ENCODE data around the gene PRICKLE2. TPM values are rescaled to one million over a fixed set of nuclear protein-coding genes. Genes with fewer than 3 reads are reported as not detected.

PRICKLE2 gene
- total and polyA plus RNA-seq, 10 of the 15 experiments (the other 5 are each of a cell fraction or from before 2014, with no cell fraction given), result 0.11 to 2.6 (median 0.69) TPM

- Histone ChIP-seq H3K79me2 (ENCODE audit: control insufficient read depth, insufficient read depth, low read length) (no peaks in the 10 kb centered on the region), H3K27me3 (replicated peaks in 1 of 2; ENCODE audit: control insufficient read depth in 2 of 2, insufficient read depth in 2 of 2, low read length in 1 of 2) (no peaks in the 10 kb centered on the region), H2AFZ (ENCODE audit: control insufficient read depth, low read depth, low read length) (no peak overlapping the region), H3K9ac (ENCODE audit: control insufficient read depth, insufficient read depth, low read length) (no peak overlapping the region), H3K4me2 (ENCODE audit: control insufficient read depth, insufficient read depth) (no peak overlapping the region), H3K4me1 (ENCODE audit: control insufficient read depth, insufficient read depth, low read length) (no peaks in the 10 kb centered on the region), H4K20me1 (ENCODE audit: control insufficient read depth, insufficient read depth) (no peaks in the 10 kb centered on the region), H3K4me3 (no peak overlapping the region), H3K27ac (ENCODE audit: control insufficient read depth, insufficient read depth) (no peak overlapping the region), H3K36me3 (ENCODE audit: control insufficient read depth in 2 of 2, insufficient read depth in 2 of 2, low read length in 1 of 2) (no peaks in the 10 kb centered on the region), H3K9me3 (replicated peaks; ENCODE audit: control insufficient read depth, insufficient read depth, low read length) (no peaks in the 10 kb centered on the region)
- in situ Hi-C loops (cut with MboI), result no loop called here
- TF ChIP-seq, protein P1, sequence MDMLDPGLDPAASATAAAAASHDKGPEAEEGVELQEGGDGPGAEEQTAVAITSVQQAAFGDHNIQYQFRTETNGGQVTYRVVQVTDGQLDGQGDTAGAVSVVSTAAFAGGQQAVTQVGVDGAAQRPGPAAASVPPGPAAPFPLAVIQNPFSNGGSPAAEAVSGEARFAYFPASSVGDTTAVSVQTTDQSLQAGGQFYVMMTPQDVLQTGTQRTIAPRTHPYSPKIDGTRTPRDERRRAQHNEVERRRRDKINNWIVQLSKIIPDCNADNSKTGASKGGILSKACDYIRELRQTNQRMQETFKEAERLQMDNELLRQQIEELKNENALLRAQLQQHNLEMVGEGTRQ (IDR thresholded peaks at IDR 0.05; ENCODE audit: borderline replicate concordance, low read depth, low read length), result no peak
- no peak for TF ChIP-seq POLR2AphosphoS2 (IDR thresholded peaks at IDR 0.05; ENCODE audit: low read depth, low read length)
- no peak for TF ChIP-seq PAX8 (IDR thresholded peaks at IDR 0.05)
- no peak; a peak in 1 of 4 replicates for TF ChIP-seq ETV6 (conservative IDR thresholded peaks at IDR 0.05 in 1 of 2, IDR thresholded peaks at IDR 0.05 in 1 of 2; ENCODE audit: borderline replicate concordance in 1 of 2, low read depth in 1 of 2)
- TF ChIP-seq KDM1A (IDR thresholded peaks at IDR 0.05; ENCODE audit: borderline replicate concordance), result no peak
- TF ChIP-seq ATF7 (IDR thresholded peaks at IDR 0.05; ENCODE audit: low read depth), result no peak
- TF ChIP-seq, protein P2, sequence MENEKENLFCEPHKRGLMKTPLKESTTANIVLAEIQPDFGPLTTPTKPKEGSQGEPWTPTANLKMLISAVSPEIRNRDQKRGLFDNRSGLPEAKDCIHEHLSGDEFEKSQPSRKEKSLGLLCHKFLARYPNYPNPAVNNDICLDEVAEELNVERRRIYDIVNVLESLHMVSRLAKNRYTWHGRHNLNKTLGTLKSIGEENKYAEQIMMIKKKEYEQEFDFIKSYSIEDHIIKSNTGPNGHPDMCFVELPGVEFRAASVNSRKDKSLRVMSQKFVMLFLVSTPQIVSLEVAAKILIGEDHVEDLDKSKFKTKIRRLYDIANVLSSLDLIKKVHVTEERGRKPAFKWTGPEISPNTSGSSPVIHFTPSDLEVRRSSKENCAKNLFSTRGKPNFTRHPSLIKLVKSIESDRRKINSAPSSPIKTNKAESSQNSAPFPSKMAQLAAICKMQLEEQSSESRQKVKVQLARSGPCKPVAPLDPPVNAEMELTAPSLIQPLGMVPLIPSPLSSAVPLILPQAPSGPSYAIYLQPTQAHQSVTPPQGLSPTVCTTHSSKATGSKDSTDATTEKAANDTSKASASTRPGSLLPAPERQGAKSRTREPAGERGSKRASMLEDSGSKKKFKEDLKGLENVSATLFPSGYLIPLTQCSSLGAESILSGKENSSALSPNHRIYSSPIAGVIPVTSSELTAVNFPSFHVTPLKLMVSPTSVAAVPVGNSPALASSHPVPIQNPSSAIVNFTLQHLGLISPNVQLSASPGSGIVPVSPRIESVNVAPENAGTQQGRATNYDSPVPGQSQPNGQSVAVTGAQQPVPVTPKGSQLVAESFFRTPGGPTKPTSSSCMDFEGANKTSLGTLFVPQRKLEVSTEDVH (IDR thresholded peaks at IDR 0.05; ENCODE audit: low read depth, partially characterized antibody), result no peak
- no peak for TF ChIP-seq FOXK2 (IDR thresholded peaks at IDR 0.05)
- no peak for TF ChIP-seq ELK1 (IDR thresholded peaks at IDR 0.05; ENCODE audit: low read depth, low read length)
- 21% methylated on average over 10 of the region's 10 CpGs for WGBS (ENCODE audit: insufficient coverage, insufficient replicate concordance, low lambda C conversion rate, missing lambda C conversion rate)
- intact Hi-C loops (cut with micrococcal nuclease; ENCODE audit: unreplicated experiment), result no loop called here
- BruUV-seq (replicated peaks), result no TSS peak
- ChIA-PET SMC1A (ENCODE audit: uncharacterized antibody, unreplicated experiment) (no interaction called here), POLR2A (no interaction called here), RAD21 (ENCODE audit: unreplicated experiment) (no interaction called here), CTCF (interaction anchor here (1.3 kb wide), 1 partner anchor 13 kb away, joined by 3 read pairs; no protein-coding TSS in a partner anchor)
- FAIRE-seq (no peak), DNase-seq (ENCODE audit: low read depth, low spot score) (no peak), ATAC-seq (no peak)
Measured at GRCh38 chr3:64067506-64068346, 157.5 kb downstream of the PRICKLE2 start.

Data from GM12878 (cell line).